Hepatocyte (in vitro differentiated cells): Measurements from ENCODE around the gene CRABP1.

Experiments
- CTCF ChIP-seq: fragments of 200-600 bp; sonication (generic); IDR thresholded peaks from 2 replicates; pipeline ENCODE4 v1.5.1; 2016; ENCODE audit warnings: antibody characterized with exemption, mild to moderate bottlenecking; ENCODE audit not compliant: poor library complexity
- EZH2 ChIP-seq: fragments of 200-600 bp; sonication (generic); IDR thresholded peaks from 2 replicates; pipeline ENCODE4 v1.6.1; 2016; ENCODE audit warnings: antibody characterized with exemption, mild to moderate bottlenecking, borderline replicate concordance
- EZH2phosphoT487 ChIP-seq: fragments of 200-600 bp; sonication (generic); IDR thresholded peaks from one replicate; pipeline ENCODE4 v1.6.1; 2018; ENCODE audit warnings: antibody characterized with exemption, mild to moderate bottlenecking, low read depth, moderate library complexity; ENCODE audit not compliant: unreplicated experiment, severe bottlenecking

- TF ChIP-seq CTCF (no peak), EZH2phosphoT487 (no peak), EZH2 (no peak)
These were observed 57.2 kb downstream of the CRABP1 start for GRCh38 chr15:78397382-78397781.
